ENCODE data around the gene MAP6.

GRCh38 chr11:75591371-75591770, 77.5 kb downstream of the MAP6 start:
- TF ChIP-seq CTCF (IDR thresholded peaks at IDR 0.05), result no peak
- no peak for TF ChIP-seq POLR2A (IDR thresholded peaks at IDR 0.05)
- TF ChIP-seq EP300 (IDR thresholded peaks at IDR 0.05), result peak in 1 of 2 donors; percentile 23

Measured in tibial nerve (tissue), 4 donors.